Smooth muscle cell (in vitro differentiated cells): Measurements from ENCODE around the gene DSC3. TPM values are rescaled to one million over a fixed set of nuclear protein-coding genes. Genes with fewer than 3 reads are reported as not detected.

Experiments
- DNase-seq: peaks from one replicate; lab custom pipeline; 2025; ENCODE audit not compliant: unreplicated experiment; lab: John Stamatoyannopoulos, UW
- H2AFZ ChIP-seq: fragments of 200-600 bp; sonication (generic); 2 replicates; pipeline ENCODE4 v1.6.0; 2016; ENCODE audit warnings: antibody characterized with exemption, low read depth, mild to moderate bottlenecking
- H3F3A ChIP-seq: fragments of 200-600 bp; sonication (generic); 2 replicates; pipeline ENCODE4 v1.6.0; 2017; ENCODE audit warnings: antibody characterized with exemption, low read depth
- H3K27ac ChIP-seq: fragments of 200-600 bp; sonication (generic); 2 replicates; pipeline ENCODE4 v1.5.1; 2016; ENCODE audit warnings: low read depth, mild to moderate bottlenecking
- H3K27me3 ChIP-seq: fragments of 200-600 bp; sonication (generic); 2 replicates; pipeline ENCODE4 v1.6.1; 2016; ENCODE audit warnings: low read depth, mild to moderate bottlenecking
- H3K36me3 ChIP-seq: fragments of 200-600 bp; sonication (generic); 2 replicates; pipeline ENCODE4 v1.5.1; 2016; ENCODE audit warnings: low read depth
- H3K4me1 ChIP-seq: fragments of 200-600 bp; sonication (generic); 2 replicates; pipeline ENCODE4 v1.5.1; 2016; ENCODE audit warnings: low read depth
- H3K4me2 ChIP-seq: fragments of 200-600 bp; sonication (generic); 2 replicates; pipeline ENCODE4 v1.6.0; 2016; ENCODE audit warnings: mild to moderate bottlenecking
- H3K4me3 ChIP-seq: fragments of 200-600 bp; sonication (generic); 2 replicates; pipeline ENCODE4 v1.5.1; 2016; ENCODE audit warnings: mild to moderate bottlenecking
- H3K79me2 ChIP-seq: fragments of 200-600 bp; sonication (generic); 2 replicates; pipeline ENCODE4 v1.6.0; 2016; ENCODE audit warnings: low read depth, mild to moderate bottlenecking
- H3K9ac ChIP-seq: fragments of 200-600 bp; sonication (generic); 2 replicates; pipeline ENCODE4 v1.6.0; 2016; ENCODE audit warnings: low read depth
- H3K9me3 ChIP-seq: fragments of 200-600 bp; sonication (generic); replicated peaks from 2 replicates; pipeline ENCODE4 v1.5.1; 2016; ENCODE audit warnings: low read depth
- H4K20me1 ChIP-seq: fragments of 200-600 bp; sonication (generic); 2 replicates; pipeline ENCODE4 v1.6.0; 2016; ENCODE audit warnings: low read depth
- CTCF ChIP-seq: fragments of 200-600 bp; sonication (generic); IDR thresholded peaks from 2 replicates; pipeline ENCODE4 v1.5.1; 2017; ENCODE audit warnings: borderline replicate concordance, mild to moderate bottlenecking, antibody characterized with exemption; ENCODE audit not compliant: insufficient read depth, poor library complexity, severe bottlenecking
- WGBS: methylation state at CpG from one replicate; pipeline ENCODE4 v1.1.7; 2016; ENCODE audit warnings: low lambda C conversion rate; 5-methylcytosine and 5-hydroxymethylcytosine counted together
- polyA plus RNA-seq: library from polyadenylated mRNA; unstranded; fragments of >200 nt; fragmentation: Nextera tagmentation; extraction: Ambion mirVana; gene quantifications from 2 replicates; pipeline ENCODE4 v1.2.1, GENCODE V29; 2016
- total RNA-seq: library from RNA; depleted of rRNA; stranded (reverse); fragments of >200 nt; gene quantifications from 2 replicates; pipeline ENCODE4 v1.2.3, GENCODE V29; 2014

DSC3 gene
- total and polyA plus RNA-seq, 2 experiments from 2014 or later = 3.3 to 43.7 TPM

GRCh38 chr18:30999887-31000628 lies 42.5 kb downstream of the DSC3 start:
- 68% methylated on average over 8 of the region's 8 CpGs for WGBS
- peak overlapping the region; percentile 23 for H2AFZ ChIP-seq
- no peaks in the 10 kb centered on the region for H4K20me1 ChIP-seq
- no peaks in the 10 kb centered on the region for H3K27me3 ChIP-seq
- H3K4me2 ChIP-seq = no peak overlapping the region
- H3K27ac ChIP-seq = no peak overlapping the region
- no peak for DNase-seq
- no peak for TF ChIP-seq CTCF
- H3K36me3 ChIP-seq = no peaks in the 10 kb centered on the region
- no peaks in the 10 kb centered on the region for H3K79me2 ChIP-seq
- H3F3A ChIP-seq = no peaks in the 10 kb centered on the region
- no peak overlapping the region for H3K9ac ChIP-seq
- no peak overlapping the region for H3K4me3 ChIP-seq
- H3K9me3 ChIP-seq = no peaks in the 10 kb centered on the region
- no peaks in the 10 kb centered on the region for H3K4me1 ChIP-seq

- no peak for DNase-seq
- no peaks in the 10 kb centered on the region for H4K20me1 ChIP-seq
- H3K79me2 ChIP-seq = no peaks in the 10 kb centered on the region
- no peaks in the 10 kb centered on the region for H3K9me3 ChIP-seq
- no peaks in the 10 kb centered on the region for H3K27me3 ChIP-seq
- no peak overlapping the region for H2AFZ ChIP-seq
- TF ChIP-seq CTCF = peak; percentile 9
- H3K4me1 ChIP-seq = no peaks in the 10 kb centered on the region
- H3K4me3 ChIP-seq = no peak overlapping the region
- H3K4me2 ChIP-seq = no peak overlapping the region
- H3K36me3 ChIP-seq = no peaks in the 10 kb centered on the region
- 63% methylated on average over 2 of the region's 2 CpGs for WGBS
- H3K27ac ChIP-seq = no peak overlapping the region
- no peaks in the 10 kb centered on the region for H3F3A ChIP-seq
- no peak overlapping the region for H3K9ac ChIP-seq
These were observed 43.4 kb downstream of the DSC3 start for GRCh38 chr18:30999186-30999585.

GRCh38 chr18:30997223-30997622 lies 45.3 kb downstream of the DSC3 start:
- H4K20me1 ChIP-seq = no peaks in the 10 kb centered on the region
- no peaks in the 10 kb centered on the region for H3F3A ChIP-seq
- no peak overlapping the region for H3K27ac ChIP-seq
- no peak overlapping the region for H3K4me3 ChIP-seq
- no peaks in the 10 kb centered on the region for H3K36me3 ChIP-seq
- DNase-seq = no peak
- no peaks in the 10 kb centered on the region for H3K27me3 ChIP-seq
- no peaks in the 10 kb centered on the region for H3K4me1 ChIP-seq
- WGBS = 75% methylated on average over 2 of the region's 2 CpGs
- no peaks in the 10 kb centered on the region for H3K79me2 ChIP-seq
- H3K4me2 ChIP-seq = no peak overlapping the region
- no peak overlapping the region for H2AFZ ChIP-seq
- H3K9me3 ChIP-seq = no peaks in the 10 kb centered on the region
- H3K9ac ChIP-seq = no peak overlapping the region
- TF ChIP-seq CTCF = no peak

- Histone ChIP-seq H3K27me3 (no peaks in the 10 kb centered on the region), H3K4me1 (no peaks in the 10 kb centered on the region), H2AFZ (no peak overlapping the region), H3K9me3 (no peaks in the 10 kb centered on the region), H3K79me2 (no peaks in the 10 kb centered on the region), H3K4me3 (no peak overlapping the region), H4K20me1 (no peaks in the 10 kb centered on the region), H3F3A (no peaks in the 10 kb centered on the region), H3K4me2 (no peak overlapping the region), H3K27ac (no peak overlapping the region), H3K36me3 (no peaks in the 10 kb centered on the region), H3K9ac (no peak overlapping the region)
- TF ChIP-seq CTCF = no peak
- 70% methylated on average over 2 of the region's 2 CpGs for WGBS
- DNase-seq = no peak
These were observed 50.3 kb downstream of the DSC3 start for GRCh38 chr18:30992231-30992630.
